HG03159 (cell line): ENCODE measurements around the gene GLUD2.
"Not testable (repeated sequence)": the region's sequence is repeated elsewhere in the genome, so short reads cannot be mapped to it uniquely, and the experiment has no call there.

Source experiments
- ATAC-seq: cut with Tn5 transposase; IDR thresholded peaks from one replicate; pipeline ENCODE4 v1.9.1; 2021; ENCODE audit warnings: mild to moderate bottlenecking, moderate library complexity; ENCODE audit not compliant: unreplicated experiment

Gene GLUD2

DNA sequence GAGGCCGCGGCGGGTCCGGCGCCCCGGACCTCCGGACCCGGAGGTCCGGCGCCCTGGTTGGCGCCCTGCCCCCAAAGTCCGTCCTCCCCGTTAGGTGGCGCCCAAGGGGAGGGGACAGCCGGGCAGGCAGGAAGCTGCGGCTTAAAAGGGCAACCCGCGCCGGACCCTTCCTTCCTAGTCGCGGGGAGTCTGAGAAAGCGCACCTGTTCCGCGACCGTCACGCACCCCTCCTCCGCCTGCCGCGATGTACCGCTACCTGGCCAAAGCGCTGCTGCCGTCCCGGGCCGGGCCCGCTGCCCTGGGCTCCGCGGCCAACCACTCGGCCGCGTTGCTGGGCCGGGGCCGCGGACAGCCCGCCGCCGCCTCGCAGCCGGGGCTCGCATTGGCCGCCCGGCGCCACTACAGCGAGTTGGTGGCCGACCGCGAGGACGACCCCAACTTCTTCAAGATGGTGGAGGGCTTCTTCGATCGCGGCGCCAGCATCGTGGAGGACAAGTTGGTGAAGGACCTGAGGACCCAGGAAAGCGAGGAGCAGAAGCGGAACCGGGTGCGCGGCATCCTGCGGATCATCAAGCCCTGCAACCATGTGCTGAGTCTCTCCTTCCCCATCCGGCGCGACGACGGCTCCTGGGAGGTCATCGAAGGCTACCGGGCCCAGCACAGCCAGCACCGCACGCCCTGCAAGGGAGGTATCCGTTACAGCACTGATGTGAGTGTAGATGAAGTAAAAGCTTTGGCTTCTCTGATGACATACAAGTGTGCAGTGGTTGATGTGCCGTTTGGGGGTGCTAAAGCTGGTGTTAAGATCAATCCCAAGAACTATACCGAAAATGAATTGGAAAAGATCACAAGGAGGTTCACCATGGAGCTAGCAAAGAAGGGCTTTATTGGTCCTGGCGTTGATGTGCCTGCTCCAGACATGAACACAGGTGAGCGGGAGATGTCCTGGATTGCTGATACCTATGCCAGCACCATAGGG is at the start of gene GLUD2:
Gene GLUD2, plus strand, starts transcription at position 170 of the 979 bp plus-strand sequence. Its CDS starts 75 bp downstream, at position 245.
- not testable (repeated sequence) for ATAC-seq

GRCh38 chrX:120999413-120999812 is 48.0 kb upstream of the GLUD2 start:
- peak; percentile 68 for ATAC-seq

GRCh38 chrX:121000589-121000988 is 46.8 kb upstream of the GLUD2 start:
- ATAC-seq = no peak

- no peak for ATAC-seq
Observed at GRCh38 chrX:121008920-121009319, 38.5 kb upstream of the GLUD2 start.

- ATAC-seq = no peak
Observed at GRCh38 chrX:121009764-121010163, 37.6 kb upstream of the GLUD2 start.

- ATAC-seq = no peak
Observed at GRCh38 chrX:121010218-121010617, 37.2 kb upstream of the GLUD2 start.

DNA sequence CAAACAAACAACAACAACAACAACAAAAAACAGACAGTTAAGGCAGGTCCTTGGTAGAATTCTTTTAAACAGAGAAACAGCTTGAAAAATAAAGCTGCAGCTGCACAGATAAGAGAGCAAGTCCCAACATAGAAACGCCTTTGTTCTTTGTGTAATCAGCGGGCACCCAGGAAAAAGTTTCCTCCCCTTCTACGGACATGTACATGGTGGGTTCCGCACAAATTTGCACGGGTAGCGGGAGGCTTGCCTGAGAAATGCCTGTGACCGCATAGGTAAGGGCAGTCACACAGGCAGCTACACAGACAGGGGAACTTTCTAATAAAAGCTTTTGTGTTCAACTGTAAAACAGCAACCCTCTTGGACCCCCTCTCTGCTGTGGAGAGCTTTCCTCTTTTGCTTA is 36.2 kb upstream of the GLUD2 start:
- ATAC-seq = no peak

GRCh38 chrX:121013897-121014455 is 33.4 kb upstream of the GLUD2 start:
- no peak for ATAC-seq

- ATAC-seq = no peak
Observed at GRCh38 chrX:121014826-121015225, 32.6 kb upstream of the GLUD2 start.

DNA sequence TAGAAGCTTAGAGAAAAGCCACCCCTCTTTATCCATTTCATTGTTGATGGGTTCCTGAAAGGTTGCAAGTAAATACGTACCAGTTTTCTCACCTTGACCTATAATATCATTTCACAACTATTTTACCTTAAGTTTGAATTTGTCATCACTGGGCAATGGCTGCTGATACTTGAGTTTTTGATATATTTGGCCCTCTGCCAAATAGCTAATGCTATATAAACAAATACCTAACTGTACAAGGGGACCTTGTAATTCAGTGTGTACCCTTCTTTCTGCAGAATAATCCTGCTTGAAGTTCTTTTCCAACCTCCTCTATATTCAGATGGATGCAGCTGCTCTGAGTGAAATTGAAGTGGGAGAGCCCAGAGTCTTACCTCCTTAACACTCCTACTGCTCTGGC is 19.0 kb upstream of the GLUD2 start:
- ATAC-seq = no peak

DNA sequence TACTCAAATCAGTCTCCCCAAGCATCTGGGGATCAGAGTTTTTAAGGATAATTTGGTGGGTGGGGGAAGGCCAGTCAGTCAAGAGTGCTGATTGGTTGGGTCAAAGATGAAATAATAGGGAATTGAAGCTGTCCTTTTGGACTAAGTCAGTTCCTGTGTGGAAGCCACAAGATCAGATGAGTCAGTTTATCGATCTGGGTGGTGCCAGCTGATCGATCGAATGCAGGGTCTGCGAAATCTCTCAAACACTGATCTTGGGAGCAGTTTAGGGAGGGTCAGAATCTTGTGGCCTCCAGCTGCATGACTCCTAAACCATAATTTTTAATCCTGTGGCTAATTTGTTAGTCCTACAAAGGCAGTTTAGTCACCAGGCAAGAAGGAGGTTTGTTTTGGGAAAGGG is 17.3 kb upstream of the GLUD2 start:
- ATAC-seq = no peak

GRCh38 chrX:121032531-121032930 is 14.9 kb upstream of the GLUD2 start:
- ATAC-seq = no peak

DNA sequence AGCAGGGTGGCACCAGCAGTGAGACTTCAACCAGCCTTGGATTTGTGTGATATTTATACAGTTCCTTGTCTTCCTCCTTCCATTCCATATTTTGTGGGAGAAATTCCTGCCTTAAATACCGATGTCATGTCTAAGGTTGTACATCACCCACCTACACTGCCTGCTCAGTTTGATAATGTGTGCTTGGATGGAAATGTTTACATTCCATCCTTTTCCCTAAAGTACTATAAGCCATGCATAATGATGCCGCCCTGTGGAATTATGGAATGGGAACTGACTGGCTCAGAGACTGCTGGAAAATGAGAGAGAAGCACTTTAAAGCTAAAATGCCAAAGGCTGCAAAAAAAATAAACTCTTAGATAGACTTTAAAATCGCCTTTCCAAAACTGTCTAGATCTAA is 11.3 kb upstream of the GLUD2 start:
- ATAC-seq = no peak

DNA sequence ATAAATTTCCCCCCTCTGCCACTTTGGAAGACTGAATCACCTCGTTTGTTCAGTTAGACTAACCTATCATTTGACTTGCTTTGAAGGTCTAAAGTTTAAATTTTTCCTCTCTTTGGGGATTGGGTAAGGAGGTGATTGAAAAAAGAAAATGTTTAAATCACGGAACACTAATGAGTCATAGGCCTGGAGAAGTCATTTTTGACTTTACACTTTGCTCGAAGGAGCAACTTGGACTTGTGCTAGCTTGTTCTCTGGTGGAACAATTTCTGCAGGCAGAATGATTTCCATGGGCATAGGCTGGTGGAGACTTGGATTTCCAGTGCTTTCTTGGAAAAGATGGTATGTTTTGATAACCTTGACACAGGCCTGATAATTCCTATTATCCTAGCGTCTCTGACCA is 10.5 kb upstream of the GLUD2 start:
- ATAC-seq = no peak

GRCh38 chrX:121050781-121051180 is 3.4 kb downstream of the GLUD2 start:
- ATAC-seq = no peak

GRCh38 chrX:121052122-121052521 is 4.7 kb downstream of the GLUD2 start:
- ATAC-seq = no peak

DNA sequence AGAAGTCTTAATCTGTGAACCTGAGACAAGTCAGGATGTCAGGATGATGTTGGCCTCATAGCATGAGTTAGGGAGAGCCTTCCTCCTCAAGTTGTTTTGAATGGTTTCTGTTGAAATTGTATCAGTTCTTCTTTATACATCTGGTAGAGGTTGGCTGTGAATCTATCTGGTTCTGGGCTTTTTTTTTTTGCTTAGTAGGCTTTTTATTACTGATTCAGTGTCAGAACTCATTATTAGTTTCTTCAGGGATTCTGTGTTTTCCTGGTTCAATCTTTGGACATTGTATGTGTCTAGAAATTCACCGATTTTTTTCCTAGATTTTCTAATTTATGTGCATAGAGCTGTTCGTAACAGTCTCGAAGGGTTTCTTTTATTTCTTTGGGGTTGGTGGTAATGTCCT is 14.9 kb downstream of the GLUD2 start:
- ATAC-seq = no peak

DNA sequence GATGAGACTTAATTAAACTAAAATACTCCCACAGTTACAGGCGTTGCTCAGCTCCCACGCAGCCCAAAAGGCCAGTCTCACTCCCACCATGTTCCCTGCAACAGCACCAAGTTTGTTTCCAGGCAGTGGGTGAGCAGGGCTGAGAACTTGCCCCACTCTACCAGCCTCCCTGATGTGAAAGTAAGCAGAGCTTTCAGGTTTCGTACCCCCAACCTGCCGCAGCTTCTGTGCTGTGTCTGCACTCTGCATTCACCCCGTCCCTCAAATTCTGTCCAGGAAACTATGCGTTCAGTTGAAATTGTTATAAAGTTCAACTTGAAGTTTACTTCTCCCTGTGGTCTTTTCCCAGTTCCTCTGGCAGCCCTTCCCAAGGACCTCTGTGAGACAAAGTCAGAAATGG is 17.2 kb downstream of the GLUD2 start:
- no peak for ATAC-seq

DNA sequence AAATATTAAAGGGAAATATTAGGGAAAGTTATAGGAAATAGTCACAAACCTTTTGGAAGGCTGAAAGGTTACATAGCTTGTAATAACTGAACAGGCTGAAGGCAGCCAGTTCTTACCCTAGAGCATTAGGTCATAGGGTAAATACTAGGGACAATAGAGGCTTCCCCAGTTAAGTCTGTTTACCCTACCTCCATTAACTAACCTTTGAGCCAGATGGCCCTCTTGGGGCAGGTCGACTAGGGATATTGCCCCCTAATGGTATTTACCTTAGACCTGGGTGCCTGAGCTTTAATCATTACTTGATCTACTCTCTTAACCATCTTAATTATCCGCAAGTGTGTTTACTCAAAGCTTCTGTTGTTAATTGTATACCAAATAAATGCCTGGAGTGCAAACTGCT is 36.8 kb downstream of the GLUD2 start:
- ATAC-seq = not testable (repeated sequence)

GRCh38 chrX:121084903-121085611 is 37.6 kb downstream of the GLUD2 start:
- ATAC-seq = no peak

DNA sequence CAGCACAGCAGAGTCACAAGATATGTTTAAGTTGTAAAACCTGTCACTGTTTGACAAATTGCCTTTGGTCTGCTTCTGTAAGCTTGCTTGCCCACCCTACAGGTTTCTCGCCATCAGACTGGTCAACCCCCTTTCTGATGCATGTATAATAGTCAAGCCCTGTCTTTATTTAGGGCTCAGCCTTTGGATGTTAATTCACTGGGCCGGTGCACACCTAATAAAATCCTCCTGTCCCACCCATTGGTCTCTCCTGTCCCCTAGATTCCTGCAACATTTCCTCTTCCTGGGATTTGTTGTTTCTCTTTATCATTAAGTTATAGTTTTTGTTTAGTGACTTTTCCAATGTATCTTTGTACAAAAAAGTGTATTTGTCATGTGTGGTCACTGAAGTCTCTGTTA is 38.2 kb downstream of the GLUD2 start:
- ATAC-seq = no peak

DNA sequence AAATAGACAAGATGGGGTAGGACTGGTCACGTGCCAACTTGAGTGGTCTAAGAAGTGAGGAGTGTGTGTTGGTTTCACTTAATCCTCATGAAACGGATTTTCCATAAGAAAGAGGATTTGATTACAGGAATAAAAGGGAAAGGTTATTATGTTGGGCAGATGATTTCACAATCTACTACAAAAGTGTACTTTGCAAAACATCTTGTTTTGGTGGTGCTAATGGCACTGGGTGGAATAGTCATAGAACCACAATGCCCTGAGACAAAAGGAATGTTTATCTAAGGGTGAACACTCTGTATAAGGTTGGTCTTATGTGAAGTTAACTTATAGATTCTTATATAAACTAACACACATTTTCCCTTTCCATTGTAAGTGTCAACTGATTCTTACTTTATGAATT is 45.6 kb downstream of the GLUD2 start:
- ATAC-seq = no peak
